Tibial nerve (tissue), 4 donors: ENCODE measurements around the gene BARHL1.

Experiments
- CTCF ChIP-seq, 5 experiments: fragments of 200-600 bp in 3 of 5; fragments of 450-650 bp in 2 of 5; sonication (generic) in 3 of 5; IDR thresholded peaks; one replicate each; pipeline ENCODE4 v1.5.1; 2016 to 2019; ENCODE audit warnings: antibody characterized with exemption in 5 of 5, mild to moderate bottlenecking in 3 of 5, moderate library complexity in 2 of 5
- EP300 ChIP-seq, 2 donors: sonication (generic); formaldehyde crosslinking; IDR thresholded peaks; one replicate each; pipeline ENCODE4 v1.6.1; 2017; ENCODE audit warnings: antibody characterized with exemption in 2 of 2, mild to moderate bottlenecking in 1 of 2
- POLR2A ChIP-seq, 2 donors: fragments of 450-650 bp; IDR thresholded peaks; one replicate each; pipeline ENCODE4 v1.6.1; 2017; ENCODE audit warnings: antibody characterized with exemption in 2 of 2, mild to moderate bottlenecking in 2 of 2, moderate library complexity in 2 of 2

GRCh38 chr9:132595319-132595718 is 12.9 kb downstream of the BARHL1 start:
- no peak for TF ChIP-seq POLR2A (IDR thresholded peaks at IDR 0.05)
- TF ChIP-seq CTCF (IDR thresholded peaks at IDR 0.05) = no peak
- TF ChIP-seq EP300 (IDR thresholded peaks at IDR 0.05) = no peak
